ENCODE results near the gene RPS19. TPM values are rescaled to one million over a fixed set of nuclear protein-coding genes. Genes with fewer than 3 reads are reported as not detected.
"Not testable (repeated sequence)": the region's sequence is repeated elsewhere in the genome, so short reads cannot be mapped to it uniquely, and the experiment has no call there.

RPS19 gene
- polyA plus RNA-seq, 2 of the 4 experiments (the other 2 are of a cell fraction), result 3,564 to 7,778 TPM

DNA sequence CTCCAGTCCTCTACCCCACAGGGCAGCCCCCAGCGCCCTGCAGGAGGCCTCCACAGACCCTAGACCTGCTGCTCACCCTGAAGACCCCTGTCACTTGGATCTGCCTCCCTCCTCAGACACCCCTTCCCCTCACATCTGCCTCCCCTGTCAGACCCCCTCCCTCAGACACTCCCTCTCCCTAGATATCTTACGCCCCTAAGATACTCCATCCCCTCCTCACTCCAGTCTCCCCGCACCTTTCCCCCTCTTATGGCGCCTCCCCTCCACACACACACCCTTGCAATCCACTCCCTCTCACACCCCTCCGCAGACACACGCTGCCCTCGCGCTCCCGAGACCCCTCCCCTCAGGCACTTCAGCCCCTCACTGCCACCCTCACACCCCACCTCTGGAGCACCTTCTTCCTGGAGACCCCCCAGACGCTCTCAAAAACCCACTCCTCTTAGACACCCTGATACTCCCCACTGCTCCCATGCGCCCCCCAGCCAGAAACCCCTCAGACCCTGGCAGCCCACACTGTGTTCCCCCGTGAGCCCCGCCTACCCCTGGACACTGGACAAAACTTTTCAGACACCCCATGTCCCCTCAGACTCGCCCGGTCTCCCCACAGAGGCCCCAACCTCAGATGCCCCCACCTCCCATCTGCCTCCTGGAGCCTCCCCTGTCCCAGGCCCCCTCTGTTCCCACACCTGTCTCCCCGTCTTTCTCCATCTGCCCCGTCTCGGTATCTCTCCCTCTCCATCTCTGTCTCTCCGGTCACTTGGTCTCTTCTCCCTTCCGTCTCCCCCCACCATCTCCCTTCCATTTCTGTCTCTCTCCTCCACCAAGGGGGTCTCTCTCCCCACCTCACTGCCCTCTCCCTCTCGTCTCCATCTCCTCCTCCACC lies 53.7 kb downstream of the RPS19 start:
- 35% methylated on average over 19 of the region's 21 CpGs for WGBS (ENCODE audit: missing lambda C conversion rate)
- DNase-seq (ENCODE audit: low read depth in 1 of 2, low spot score in 1 of 2) (no peak), FAIRE-seq (no peak), ATAC-seq (peak; percentile 0 to 23; a peak in 3 of 6 replicates)
- TF ChIP-seq SREBF2 (IDR thresholded peaks at IDR 0.05) (no peak), RCOR1 (IDR thresholded peaks at IDR 0.05; ENCODE audit: low read depth, low read length) (no peak), RNF2 (IDR thresholded peaks at IDR 0.05; ENCODE audit: borderline replicate concordance, low read depth) (no peak), HOXA7 (CRISPR knock-in tag; IDR thresholded peaks at IDR 0.05) (no peak), CBX2 (IDR thresholded peaks at IDR 0.05; ENCODE audit: borderline replicate concordance, low read depth) (no peak), ATOH8 (CRISPR knock-in tag; IDR thresholded peaks at IDR 0.05; ENCODE audit: low read depth) (no peak), HEYL (CRISPR knock-in tag; IDR thresholded peaks at IDR 0.05) (no peak), MAZ (IDR thresholded peaks at IDR 0.05; ENCODE audit: borderline replicate concordance, low read depth, low read length) (no peak), KDM1A (IDR thresholded peaks at IDR 0.05; ENCODE audit: low read depth) (no peak), GATA3 (IDR thresholded peaks at IDR 0.05; ENCODE audit: borderline replicate concordance) (no peak), JUNB (IDR thresholded peaks at IDR 0.05) (no peak)
- TF ChIP-seq, protein P1, sequence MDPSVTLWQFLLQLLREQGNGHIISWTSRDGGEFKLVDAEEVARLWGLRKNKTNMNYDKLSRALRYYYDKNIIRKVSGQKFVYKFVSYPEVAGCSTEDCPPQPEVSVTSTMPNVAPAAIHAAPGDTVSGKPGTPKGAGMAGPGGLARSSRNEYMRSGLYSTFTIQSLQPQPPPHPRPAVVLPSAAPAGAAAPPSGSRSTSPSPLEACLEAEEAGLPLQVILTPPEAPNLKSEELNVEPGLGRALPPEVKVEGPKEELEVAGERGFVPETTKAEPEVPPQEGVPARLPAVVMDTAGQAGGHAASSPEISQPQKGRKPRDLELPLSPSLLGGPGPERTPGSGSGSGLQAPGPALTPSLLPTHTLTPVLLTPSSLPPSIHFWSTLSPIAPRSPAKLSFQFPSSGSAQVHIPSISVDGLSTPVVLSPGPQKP (IDR thresholded peaks at IDR 0.05; ENCODE audit: low read depth, low read length), result no peak
- Histone ChIP-seq H3K9me3 (no peaks in the 10 kb centered on the region), H3K4me3 (no peak overlapping the region), H3K4me1 (peaks cover 17% of the 10 kb centered on the region), H3K27ac (peak overlapping the region in 1 of 2 experiments; percentile 1; a peak in 1 of 6 replicates), H3K4me2 (peak overlapping the region; percentile 46)
- POLR2A ChIA-PET, result no interaction called here
- CTCF ChIA-PET, result no interaction called here

- ATAC-seq, result not testable (repeated sequence)
Observed at GRCh38 chr19:41914424-41914834, 54.4 kb downstream of the RPS19 start.

DNA sequence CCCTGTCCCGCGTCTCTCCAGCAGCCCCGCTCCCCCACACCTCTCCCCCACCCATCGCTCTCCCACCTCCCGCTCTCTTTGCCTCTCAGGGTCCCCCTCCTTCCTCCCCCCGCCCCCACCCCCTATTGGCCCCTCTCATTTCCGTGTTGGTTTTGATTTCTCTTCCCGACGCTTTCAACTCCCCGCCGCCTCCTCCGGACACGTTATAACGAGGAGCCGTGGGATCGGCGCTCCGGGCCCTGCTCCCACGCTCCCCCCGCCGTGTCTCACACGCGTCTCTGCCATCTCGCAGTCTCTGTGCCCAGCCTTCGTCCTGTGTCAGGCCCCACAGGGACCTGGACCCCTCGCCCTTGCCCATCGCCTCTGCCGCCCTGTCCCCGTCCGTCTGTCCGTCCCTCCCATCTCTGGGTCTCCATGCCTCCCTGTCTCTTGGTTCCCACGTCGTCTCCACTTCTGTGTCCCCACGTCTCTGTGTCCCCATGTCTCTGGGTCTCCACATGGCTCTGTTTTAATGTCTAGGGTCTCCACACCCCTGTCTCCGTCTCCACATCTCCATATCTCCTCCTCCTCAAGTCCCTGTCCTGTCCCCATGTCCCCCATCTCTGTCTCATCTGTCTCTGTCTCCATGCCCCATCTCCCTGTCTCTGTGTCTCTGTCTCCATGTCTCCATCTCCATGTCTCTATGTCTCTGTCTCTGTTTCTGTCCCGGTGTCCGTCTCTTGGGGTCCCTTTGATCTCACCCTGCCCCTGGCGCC lies 55.1 kb downstream of the RPS19 start:
- DNase-seq (ENCODE audit: low read depth in 1 of 2, low spot score in 1 of 2) (no peak), ATAC-seq (no peak), FAIRE-seq (no peak)
- Histone ChIP-seq H3K9me3 (no peaks in the 10 kb centered on the region), H3K4me1 (peaks cover 17% of the 10 kb centered on the region), H3K27ac (peak overlapping the region in 1 of 2 experiments; percentile 25; a peak in 2 of 6 replicates), H3K4me2 (peak overlapping the region; percentile 85), H3K4me3 (peak overlapping the region; percentile 34)
- TF ChIP-seq ZFP36 (IDR thresholded peaks at IDR 0.05; ENCODE audit: borderline replicate concordance, partially characterized antibody), result peak; percentile 18
- TF ChIP-seq HOXA7 (CRISPR knock-in tag; IDR thresholded peaks at IDR 0.05), result no peak
- ChIA-PET POLR2A (no interaction called here), CTCF (no interaction called here)
- 28% methylated on average over 31 of the region's 38 CpGs for WGBS (ENCODE audit: missing lambda C conversion rate)

More at GRCh38 chr19:41914424-41914834, 54.4 kb downstream of the RPS19 start:
- peaks cover 17% of the 10 kb centered on the region for H3K4me1 ChIP-seq
- H3K4me2 ChIP-seq; H3K4me3 ChIP-seq; H3K27ac ChIP-seq; H3K9me3 ChIP-seq; POLR2A ChIA-PET; DNase-seq (ENCODE audit: low read depth in 1 of 2, low spot score in 1 of 2); CTCF ChIA-PET; FAIRE-seq: not testable (repeated sequence)
- 4% methylated on average over 2 of the region's 5 CpGs for WGBS (ENCODE audit: missing lambda C conversion rate)

DNA sequence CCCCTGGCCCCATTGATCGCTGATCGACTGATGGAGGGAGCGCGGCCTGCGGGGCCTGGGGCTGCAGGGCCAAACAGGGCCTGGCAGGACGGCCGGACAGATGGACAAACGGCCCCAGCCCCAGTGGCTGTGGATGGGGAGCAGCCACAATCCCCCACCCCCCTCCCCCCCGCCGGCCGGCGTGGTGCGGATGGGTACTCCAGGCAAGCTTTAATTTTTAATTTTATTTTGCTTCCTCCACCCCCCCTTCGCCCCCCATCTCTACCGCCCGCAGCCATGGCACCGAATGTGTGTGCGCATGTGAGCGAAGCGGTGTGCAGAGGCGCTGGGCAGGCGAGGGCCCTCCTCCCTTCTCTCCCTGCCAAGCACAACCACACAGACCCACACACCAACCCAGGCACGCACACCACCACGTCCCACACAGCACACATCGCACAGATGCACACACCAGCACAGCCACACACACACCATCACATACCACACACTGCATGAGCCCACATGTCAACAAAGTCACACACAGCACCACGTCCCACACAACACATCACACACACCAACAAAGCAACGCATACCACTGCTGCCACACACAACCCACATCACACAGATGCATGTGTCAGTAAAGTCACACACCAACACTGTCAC lies 55.8 kb downstream of the RPS19 start:
- peaks cover 17% of the 10 kb centered on the region for H3K4me1 ChIP-seq
- no peak overlapping the region; the same call in 2 of the 3 replicates for H3K4me3 ChIP-seq
- ChIA-PET CTCF (no interaction called here), POLR2A (no interaction called here)
- H3K27ac ChIP-seq, result no peak overlapping the region
- no peaks in the 10 kb centered on the region for H3K9me3 ChIP-seq
- peak overlapping the region; percentile 85; the same call in 2 of the 3 replicates for H3K4me2 ChIP-seq
- TF ChIP-seq HES2 (IDR thresholded peaks at IDR 0.05) (no peak), HOXB13 (CRISPR knock-in tag; IDR thresholded peaks at IDR 0.05; ENCODE audit: low read depth) (no peak), CBX2 (IDR thresholded peaks at IDR 0.05; ENCODE audit: borderline replicate concordance, low read depth) (no peak)
- 70% methylated on average over 27 of the region's 27 CpGs for WGBS (ENCODE audit: missing lambda C conversion rate)
- no peak for ATAC-seq
- FAIRE-seq, result no peak
- no peak for DNase-seq (ENCODE audit: low read depth in 1 of 2, low spot score in 1 of 2)
